ENCODE data around the gene MRM3.
A peak's percentile ranks its signal among the peaks of the same experiment; 100 is the strongest.
"Not testable (repeated sequence)": the region's sequence is repeated elsewhere in the genome, so short reads cannot be mapped to it uniquely, and the experiment has no call there.

Gene MRM3

GRCh38 chr17:781805-782731 lies at the start of gene MRM3, which contains the start of gene GLOD4:
TSS of gene MRM3 (plus strand) at chr17:782353. CDS start at chr17:782379, 26 bp downstream.
TSS of gene GLOD4 (minus strand) at chr17:782280. CDS start at chr17:782255, 25 bp downstream.
- FAIRE-seq (peak; percentile 99), DNase-seq (ENCODE audit: insufficient read length, low spot score) (peak; percentile 96)

GRCh38 chr17:732902-733720 lies 49.0 kb upstream of the MRM3 start:
- DNase-seq (ENCODE audit: insufficient read length, low spot score) (peak; percentile 37), FAIRE-seq (peak; percentile 78)

- FAIRE-seq (no peak), DNase-seq (ENCODE audit: insufficient read length, low spot score) (no peak)
Observed at GRCh38 chr17:733743-734142, 48.4 kb upstream of the MRM3 start.

- FAIRE-seq, result no peak
- DNase-seq (ENCODE audit: insufficient read length, low spot score), result no peak
Observed at GRCh38 chr17:737561-738113, 44.5 kb upstream of the MRM3 start.

DNA sequence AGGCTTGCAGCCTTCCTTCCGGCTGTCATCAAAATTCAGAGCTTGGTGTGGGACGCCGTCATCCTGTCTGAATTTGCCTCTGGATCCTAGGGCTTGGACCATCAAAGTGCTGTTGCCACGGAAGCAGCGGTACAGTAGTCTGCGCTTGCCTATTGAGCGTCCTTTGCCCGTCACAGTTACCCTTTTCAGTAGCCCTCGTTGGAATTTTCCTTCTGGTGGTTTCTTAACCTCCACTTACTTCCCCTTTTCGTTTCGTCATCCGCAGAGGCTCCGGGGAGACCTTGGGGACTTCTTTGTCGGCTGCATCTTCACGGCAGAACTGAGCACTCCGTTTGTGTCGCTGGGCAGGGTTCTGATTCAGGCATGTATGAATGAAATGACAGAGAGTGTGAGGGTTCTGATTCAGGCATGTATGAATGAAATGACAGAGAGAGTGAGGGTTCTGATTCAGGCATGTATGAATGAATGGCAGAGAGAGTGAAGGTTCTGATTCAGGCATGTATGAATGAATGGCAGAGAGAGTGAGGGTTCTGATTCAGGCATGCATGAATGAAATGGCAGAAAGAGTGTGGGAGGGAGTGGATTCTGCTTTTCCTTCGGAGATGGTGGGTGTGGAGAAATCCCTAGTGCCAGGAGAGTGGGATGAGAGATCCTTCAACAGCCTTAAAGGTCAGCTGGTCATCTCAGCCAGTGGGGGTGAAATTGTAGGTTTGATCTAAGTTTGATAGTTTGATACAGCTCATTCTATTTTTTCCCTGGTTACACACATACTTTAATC lies 41.7 kb upstream of the MRM3 start:
- FAIRE-seq (peak; percentile 99), DNase-seq (ENCODE audit: insufficient read length, low spot score) (peak; percentile 53)

DNA sequence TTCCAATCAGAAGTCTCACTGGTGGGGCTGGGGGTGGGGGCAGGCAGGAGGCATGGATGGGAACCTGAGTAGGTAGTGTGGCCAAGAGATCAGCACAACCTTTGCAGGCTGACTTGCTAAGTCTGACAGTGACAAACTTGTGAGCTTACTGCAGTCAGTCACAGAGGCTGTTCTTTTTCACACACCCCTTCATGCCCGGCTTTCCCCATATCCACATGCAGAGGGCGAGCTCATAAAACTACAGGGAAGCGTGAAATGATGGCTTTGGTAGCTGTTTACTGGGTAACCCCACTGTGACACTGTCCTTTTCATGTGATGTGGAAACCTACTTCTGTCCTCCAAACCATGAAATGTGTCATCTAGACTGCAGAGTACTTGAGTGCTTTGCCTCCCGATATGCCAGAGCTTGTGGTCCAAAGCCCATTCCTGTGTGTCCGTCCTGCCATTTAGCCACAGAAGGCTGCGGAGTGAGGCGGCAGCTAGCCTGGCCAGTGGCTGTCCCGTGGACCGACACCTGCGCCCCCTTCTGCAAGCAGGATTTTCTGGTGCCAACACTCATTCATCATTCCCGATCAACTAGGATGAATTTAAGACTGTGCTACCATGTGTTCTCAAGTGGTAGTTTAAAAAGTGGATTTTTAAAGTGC lies 39.9 kb upstream of the MRM3 start:
- FAIRE-seq, result no peak
- DNase-seq (ENCODE audit: insufficient read length, low spot score), result no peak

DNA sequence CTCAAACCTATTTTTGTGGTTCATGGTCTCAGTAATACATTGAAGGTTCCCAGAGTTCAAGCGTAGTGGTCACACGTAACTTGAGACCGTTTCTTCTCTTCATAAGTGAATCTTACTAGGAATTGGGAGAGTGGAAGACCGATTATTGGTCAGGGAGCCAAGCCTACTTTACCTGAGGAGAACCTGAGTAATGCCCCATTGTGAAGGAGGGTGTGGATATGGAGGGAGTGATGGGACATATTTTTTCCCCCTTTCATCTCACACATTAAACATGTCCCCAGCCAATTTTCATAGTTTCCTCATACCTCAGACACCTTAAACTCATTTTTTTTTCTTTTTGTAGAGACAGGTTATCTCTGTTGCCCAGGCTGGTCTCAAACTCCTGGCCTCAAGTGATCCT lies 39.0 kb upstream of the MRM3 start:
- no peak for FAIRE-seq

GRCh38 chr17:744937-745336 lies 37.2 kb upstream of the MRM3 start:
- FAIRE-seq, result no peak

More for the DNA sequence above, 39.0 kb upstream of the MRM3 start:
- no peak for DNase-seq (ENCODE audit: insufficient read length, low spot score)

GRCh38 chr17:745406-745805 lies 36.7 kb upstream of the MRM3 start:
- DNase-seq (ENCODE audit: insufficient read length, low spot score) (no peak), FAIRE-seq (no peak)

More at GRCh38 chr17:744937-745336, 37.2 kb upstream of the MRM3 start:
- no peak for DNase-seq (ENCODE audit: insufficient read length, low spot score)

- no peak for FAIRE-seq
- DNase-seq (ENCODE audit: insufficient read length, low spot score), result no peak
Observed at GRCh38 chr17:746181-746580, 36.0 kb upstream of the MRM3 start.

DNA sequence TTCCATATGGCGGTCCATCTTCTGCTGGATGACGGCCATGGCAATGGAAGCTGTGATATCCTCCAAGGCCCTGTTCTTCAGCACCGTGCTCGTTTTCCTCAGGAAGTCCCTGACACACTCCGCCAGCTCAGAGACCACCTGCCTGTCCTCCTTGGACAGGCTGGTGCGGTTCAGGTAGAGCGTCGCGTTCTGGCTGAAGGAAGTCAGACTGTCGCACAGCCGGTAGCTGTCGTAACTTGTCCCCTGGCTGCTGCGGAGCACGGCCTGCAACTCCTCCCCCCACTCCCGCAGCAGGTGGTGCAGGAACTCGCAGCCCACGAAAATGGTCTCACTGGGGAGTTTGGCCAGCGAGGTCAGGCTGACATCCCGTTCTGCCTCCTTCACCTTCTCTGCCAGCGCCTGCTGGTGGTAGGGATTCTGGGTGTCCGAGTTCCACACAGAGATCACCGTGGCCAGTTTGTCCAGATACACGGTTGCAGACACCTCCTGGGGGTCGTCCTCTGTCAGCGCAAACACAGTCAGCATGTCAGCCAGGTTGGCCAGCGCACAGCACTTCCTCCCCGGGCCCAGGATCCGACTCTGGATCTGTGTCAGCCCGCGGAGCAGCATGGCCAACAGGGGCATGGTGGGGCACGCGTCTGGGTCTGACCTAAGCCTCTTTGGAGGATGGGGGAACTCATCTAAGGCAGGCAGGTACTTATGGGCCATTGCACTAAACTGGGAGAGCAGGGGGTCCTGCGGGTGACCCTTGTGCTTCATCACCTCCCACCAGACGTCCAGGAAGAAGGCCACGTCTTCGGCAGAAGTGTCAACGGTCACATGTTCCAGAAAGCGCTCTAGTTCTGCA lies 35.1 kb upstream of the MRM3 start:
- FAIRE-seq, result no peak

GRCh38 chr17:748604-749003 lies 33.5 kb upstream of the MRM3 start:
- FAIRE-seq, result not testable (repeated sequence)

More for the DNA sequence above, 35.1 kb upstream of the MRM3 start:
- no peak for DNase-seq (ENCODE audit: insufficient read length, low spot score)

GRCh38 chr17:749359-749758 lies 32.8 kb upstream of the MRM3 start:
- not testable (repeated sequence) for DNase-seq (ENCODE audit: insufficient read length, low spot score); FAIRE-seq

More at GRCh38 chr17:748604-749003, 33.5 kb upstream of the MRM3 start:
- not testable (repeated sequence) for DNase-seq (ENCODE audit: insufficient read length, low spot score)

GRCh38 chr17:750431-751037 lies 31.6 kb upstream of the MRM3 start:
- FAIRE-seq (no peak), DNase-seq (ENCODE audit: insufficient read length, low spot score) (no peak)

- DNase-seq (ENCODE audit: insufficient read length, low spot score) (peak; percentile 32), FAIRE-seq (no peak)
Observed at GRCh38 chr17:751269-752001, 30.7 kb upstream of the MRM3 start.

DNA sequence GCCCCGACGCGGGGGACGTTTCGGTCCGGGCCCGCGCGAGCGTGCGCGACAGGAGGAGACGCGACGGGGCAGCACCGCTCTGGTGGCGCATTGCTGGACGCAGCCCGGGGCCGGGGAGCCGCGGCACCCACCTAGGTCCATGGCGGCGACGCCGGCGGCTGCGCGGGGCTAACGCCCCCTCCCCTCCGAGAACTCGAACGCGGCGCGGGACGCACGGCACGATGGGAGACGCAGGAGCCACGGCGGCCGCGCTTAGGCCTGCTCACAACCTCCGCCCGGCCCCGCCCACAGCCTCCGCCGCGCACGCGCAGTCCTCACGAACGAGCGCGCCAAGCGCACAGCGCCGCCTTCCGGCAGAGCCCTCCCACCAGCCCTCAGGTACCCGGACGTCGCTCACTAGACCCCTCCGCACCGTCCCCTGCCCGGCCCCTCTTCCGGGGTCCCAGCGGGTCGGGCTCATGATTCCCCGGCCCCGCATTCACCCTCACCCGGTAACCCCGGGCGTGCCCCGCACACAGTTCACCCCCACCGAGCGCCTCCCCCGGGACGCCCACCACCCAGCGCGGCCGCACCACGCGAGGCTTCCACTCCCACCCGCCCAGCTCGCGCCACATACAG lies 30.0 kb upstream of the MRM3 start, which contains the start of gene GEMIN4:
TSS of gene GEMIN4 (minus strand) at position 263 of the 618 bp plus-strand sequence. CDS start at position 141, 122 bp downstream.
- FAIRE-seq, result peak; percentile 89

DNA sequence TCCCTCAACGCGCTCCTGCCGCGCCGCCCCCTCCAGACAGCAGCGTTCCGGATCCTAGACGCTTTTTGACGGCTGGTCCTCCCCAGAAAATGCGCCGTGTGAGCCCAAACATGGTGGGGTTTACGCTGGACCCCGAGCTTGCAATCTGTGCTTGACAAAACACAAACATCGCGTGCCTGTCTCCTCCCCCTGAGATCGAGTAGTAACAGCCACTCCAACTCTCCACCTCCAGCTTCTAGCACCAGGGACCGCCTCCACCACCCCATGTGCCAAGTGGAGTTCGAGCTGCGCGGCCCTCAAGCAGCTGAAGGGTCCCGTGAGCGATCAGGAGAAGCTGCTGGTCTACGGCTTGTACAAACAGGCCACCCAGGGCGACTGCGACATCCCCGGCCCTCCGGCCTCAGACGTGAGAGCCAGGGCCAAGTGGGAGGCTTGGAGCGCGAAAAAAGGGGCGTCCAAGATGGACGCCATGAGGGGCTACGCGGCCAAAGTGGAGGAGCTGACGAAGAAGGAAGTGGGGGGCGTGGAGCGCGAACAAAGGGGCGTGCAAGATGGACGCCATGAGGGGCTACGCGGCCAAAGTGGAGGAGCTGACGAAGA lies 29.4 kb upstream of the MRM3 start:
- FAIRE-seq (no peak), DNase-seq (ENCODE audit: insufficient read length, low spot score) (no peak)

More for the DNA sequence above, 30.0 kb upstream of the MRM3 start, which contains the start of gene GEMIN4:
- DNase-seq (ENCODE audit: insufficient read length, low spot score), result peak; percentile 98

Measured in GM19239 (cell line).